ENCODE results near the gene PHF19. TPM values are rescaled to one million over a fixed set of nuclear protein-coding genes. Genes with fewer than 3 reads are reported as not detected.

Gene PHF19
- total RNA-seq (10 to 100 TPM; 37.0 to 40.2 TPM), polyA plus RNA-seq (ENCODE audit: insufficient read length in 6 of 6) (10 to 100 TPM; 43.4 to 55.0 (median 47.5) TPM)
- long read RNA-seq, donor 1, transcript PHF19-201 (5 exons, 836 nt), result major isoform, 6 of 6 reads
- long read RNA-seq, donor 1, partial matches to known transcripts, result 0 of 6 reads
- long read RNA-seq, donor 1, other reads (novel, unspliced or antisense), result 0 of 6 reads
- long read RNA-seq, donor 2, partial matches to known transcripts, result 0 of 4 reads
- long read RNA-seq, donor 2, other reads (novel, unspliced or antisense), result 0 of 4 reads
- long read RNA-seq, donor 3, partial matches to known transcripts, result 0 of 6 reads
- long read RNA-seq, donor 3, other reads (novel, unspliced or antisense), result 0 of 6 reads
- long read RNA-seq, donor 4, transcript PHF19-201 (5 exons, 836 nt), result major isoform, 10 of 13 reads
- long read RNA-seq, donor 4, partial matches to known transcripts, result 1 of 13 reads
- long read RNA-seq, donor 4, other reads (novel, unspliced or antisense), result 2 of 13 reads
- long read RNA-seq, donor 5, full-length matches to known transcripts, result 8 of 8 reads
- long read RNA-seq, donor 5, partial matches to known transcripts, result 0 of 8 reads
- long read RNA-seq, donor 5, other reads (novel, unspliced or antisense), result 0 of 8 reads
- long read RNA-seq, donor 6, transcript PHF19-201 (5 exons, 836 nt), result major isoform, 5 of 5 reads
- long read RNA-seq, donor 6, partial matches to known transcripts, result 0 of 5 reads
- long read RNA-seq, donor 6, other reads (novel, unspliced or antisense), result 0 of 5 reads
- long read RNA-seq, donor 7, partial matches to known transcripts, result 0 of 2 reads
- long read RNA-seq, donor 7, other reads (novel, unspliced or antisense), result 0 of 2 reads
- long read RNA-seq, donor 8, partial matches to known transcripts, result 0 of 4 reads
- long read RNA-seq, donor 8, other reads (novel, unspliced or antisense), result 0 of 4 reads
- long read RNA-seq, donor 9, result 0 reads
- long read RNA-seq, donor 10, transcript PHF19-201 (5 exons, 836 nt), result major isoform, 6 of 7 reads
- long read RNA-seq, donor 10, partial matches to known transcripts, result 1 of 7 reads
- long read RNA-seq, donor 10, other reads (novel, unspliced or antisense), result 0 of 7 reads
- long read RNA-seq, donor 11, transcript PHF19-201 (5 exons, 836 nt), result major isoform, 10 of 10 reads
- long read RNA-seq, donor 11, partial matches to known transcripts, result 0 of 10 reads
- long read RNA-seq, donor 11, other reads (novel, unspliced or antisense), result 0 of 10 reads
- long read RNA-seq, donor 12, full-length matches to known transcripts, result 7 of 7 reads
- long read RNA-seq, donor 12, partial matches to known transcripts, result 0 of 7 reads
- long read RNA-seq, donor 12, other reads (novel, unspliced or antisense), result 0 of 7 reads

- H3K4me3 ChIP-seq, result peak within 1 kb of the TSS; percentile 56 to 85
- H3K36me3 ChIP-seq, result peaks cover 0 to 23% of the 10 kb centered on the region in 2 donors
- H3K27ac ChIP-seq, result peak within 1 kb of the TSS; percentile 94
- no peak for TF ChIP-seq CTCF (IDR thresholded peaks at IDR 0.05)
- intact Hi-C loops (cut with DNase I), result no loop called here
- H3K4me1 ChIP-seq, result peaks cover 2 to 35% of the 10 kb centered on the region in 2 donors
- ATAC-seq (peak; percentile 12), DNase-seq (peak in 1 of 4 donors; percentile 85)
- H3K27me3 ChIP-seq, result no peaks in the 10 kb centered on the region
- H3K9me3 ChIP-seq, result no peaks in the 10 kb centered on the region
Observed at GRCh38 chr9:120876842-120877240, at the start of gene PHF19. PHF19 (minus strand) TSS chr9:120877188; CDS start chr9:120874741, 2,447 bp downstream.

GRCh38 chr9:120926397-120926928, 49.5 kb upstream of the PHF19 start, which contains the start of gene TRAF1:
TRAF1 (minus strand) TSS chr9:120926796; CDS start chr9:120926075, 721 bp downstream.
- DNase-seq (no peak), ATAC-seq (no peak)
- Histone ChIP-seq H3K27me3 (no peaks in the 10 kb centered on the region), H3K4me3 (peak within 1 kb of the TSS in 1 of 2 donors; percentile 21), H3K9me3 (no peaks in the 10 kb centered on the region), H3K36me3 (peaks cover 0 to 20% of the 10 kb centered on the region in 2 donors), H3K4me1 (peaks cover 8 to 91% of the 10 kb centered on the region in 2 donors), H3K27ac (peak within 1 kb of the TSS; percentile 21 to 90)
- TF ChIP-seq CTCF (IDR thresholded peaks at IDR 0.05), result no peak
- intact Hi-C loops (cut with DNase I), result no loop called here

GRCh38 chr9:120925535-120926396, 48.8 kb upstream of the PHF19 start:
- TF ChIP-seq CTCF (IDR thresholded peaks at IDR 0.05), result no peak
- intact Hi-C loops (cut with DNase I), result no loop called here
- no peaks in the 10 kb centered on the region for H3K9me3 ChIP-seq
- H3K4me3 ChIP-seq, result peak overlapping the region in 1 of 2 donors; percentile 21
- peak overlapping the region; percentile 21 to 90 for H3K27ac ChIP-seq
- no peaks in the 10 kb centered on the region for H3K27me3 ChIP-seq
- ATAC-seq (peak; percentile 6), DNase-seq (peak in 1 of 4 donors; percentile 54)
- H3K36me3 ChIP-seq, result peaks cover 0 to 20% of the 10 kb centered on the region in 2 donors
- H3K4me1 ChIP-seq, result peaks cover 3 to 91% of the 10 kb centered on the region in 2 donors

Data from left lung (tissue), 14 donors.